GM18526 (cell line): Measurements from ENCODE around the gene ISLR.

Source experiments
- POLR2A ChIP-seq: IDR thresholded peaks from 3 replicates; pipeline ENCODE4 v1.6.1; 2011; ENCODE audit not compliant: insufficient read length; ENCODE audit errors: extremely low read depth

Gene ISLR

GRCh38 chr15:74193905-74194304, 20.4 kb downstream of the ISLR start:
- TF ChIP-seq POLR2A = no peak

GRCh38 chr15:74194572-74195559, 21.4 kb downstream of the ISLR start:
- no peak for TF ChIP-seq POLR2A

GRCh38 chr15:74196175-74196574, 22.7 kb downstream of the ISLR start:
- no peak for TF ChIP-seq POLR2A

GRCh38 chr15:74197176-74197965, 23.9 kb downstream of the ISLR start:
- TF ChIP-seq POLR2A = no peak

- TF ChIP-seq POLR2A = no peak
Measured at GRCh38 chr15:74199297-74199652, 25.8 kb downstream of the ISLR start.

- TF ChIP-seq POLR2A = no peak
Measured at GRCh38 chr15:74200412-74200815, 26.9 kb downstream of the ISLR start.

GRCh38 chr15:74200871-74201419, 27.4 kb downstream of the ISLR start:
- no peak for TF ChIP-seq POLR2A

GRCh38 chr15:74201710-74202420, 28.4 kb downstream of the ISLR start:
- TF ChIP-seq POLR2A = no peak

- no peak for TF ChIP-seq POLR2A
Measured at GRCh38 chr15:74202452-74203401, 29.2 kb downstream of the ISLR start, which contains the start of gene STRA6. STRA6 (minus strand) TSS chr15:74202787; CDS start chr15:74202267, 520 bp downstream.

- TF ChIP-seq POLR2A = no peak
Measured at GRCh38 chr15:74203914-74204431, 30.5 kb downstream of the ISLR start.

- TF ChIP-seq POLR2A = no peak
Measured at GRCh38 chr15:74205582-74205947, 32.1 kb downstream of the ISLR start.

- no peak for TF ChIP-seq POLR2A
Measured at GRCh38 chr15:74206801-74207281, 33.3 kb downstream of the ISLR start.

GRCh38 chr15:74207652-74208440, 34.3 kb downstream of the ISLR start:
- TF ChIP-seq POLR2A = no peak
